HUES6 (cell line): ENCODE results near the gene CPA5.

Experiments
- H3K27ac ChIP-seq: 2 replicates; pipeline ENCODE4 v1.7.0; 2013; ENCODE audit warnings: low read depth, mild to moderate bottlenecking, low read length, inconsistent platforms
- H3K27me3 ChIP-seq: 2 replicates; pipeline ENCODE4 v1.6.1; 2013; ENCODE audit warnings: low read length; ENCODE audit not compliant: control insufficient read depth, insufficient read depth
- H3K36me3 ChIP-seq: 2 replicates; pipeline ENCODE4 v1.6.1; 2013; ENCODE audit warnings: low read length; ENCODE audit not compliant: control insufficient read depth, insufficient read depth
- H3K4me1 ChIP-seq: 2 replicates; pipeline ENCODE4 v1.6.1; 2013; ENCODE audit warnings: low read length; ENCODE audit not compliant: control insufficient read depth, insufficient read depth
- H3K4me3 ChIP-seq: 2 replicates; pipeline ENCODE4 v1.5.1; 2013; ENCODE audit warnings: low read depth, low read length
- H3K9ac ChIP-seq: one replicate; pipeline ENCODE4 v1.6.1; 2013; ENCODE audit warnings: mild to moderate bottlenecking, low read length
- H3K9me3 ChIP-seq: 2 replicates; pipeline ENCODE4 v1.6.1; 2013; ENCODE audit warnings: low read depth, low read length; ENCODE audit not compliant: control insufficient read depth, insufficient read depth

CPA5 gene

GRCh38 chr7:130381468-130382312 lies 37.1 kb downstream of the CPA5 start:
- H3K27me3 ChIP-seq, result no peaks in the 10 kb centered on the region
- peaks cover 7% of the 10 kb centered on the region for H3K9me3 ChIP-seq
- H3K4me3 ChIP-seq, result no peak overlapping the region
- H3K9ac ChIP-seq, result no peak overlapping the region
- no peaks in the 10 kb centered on the region for H3K36me3 ChIP-seq
- H3K4me1 ChIP-seq, result peaks cover 10% of the 10 kb centered on the region; the same call in 1 of the 2 replicates
- H3K27ac ChIP-seq, result no peak overlapping the region

GRCh38 chr7:130383187-130383980 lies 38.8 kb downstream of the CPA5 start:
- Histone ChIP-seq H3K4me1 (peaks cover 10% of the 10 kb centered on the region; the same call in 1 of the 2 replicates), H3K27me3 (no peaks in the 10 kb centered on the region), H3K9ac (no peak overlapping the region), H3K27ac (no peak overlapping the region), H3K9me3 (peaks cover 3% of the 10 kb centered on the region; the same call in 1 of the 2 replicates), H3K36me3 (no peaks in the 10 kb centered on the region), H3K4me3 (no peak overlapping the region)

GRCh38 chr7:130384371-130384801 lies 39.8 kb downstream of the CPA5 start:
- Histone ChIP-seq H3K9ac (no peak overlapping the region), H3K9me3 (peaks cover 7% of the 10 kb centered on the region), H3K4me3 (no peak overlapping the region), H3K27me3 (no peaks in the 10 kb centered on the region), H3K4me1 (peaks cover 10% of the 10 kb centered on the region; the same call in 1 of the 2 replicates), H3K36me3 (no peaks in the 10 kb centered on the region), H3K27ac (no peak overlapping the region)

- Histone ChIP-seq H3K4me3 (no peak overlapping the region), H3K9ac (no peak overlapping the region), H3K9me3 (peaks cover 7% of the 10 kb centered on the region), H3K27me3 (no peaks in the 10 kb centered on the region), H3K27ac (no peak overlapping the region), H3K36me3 (no peaks in the 10 kb centered on the region), H3K4me1 (peaks cover 7% of the 10 kb centered on the region; the same call in 1 of the 2 replicates)
Measured at GRCh38 chr7:130384841-130385599, 40.4 kb downstream of the CPA5 start.

GRCh38 chr7:130385600-130386066 lies 41.0 kb downstream of the CPA5 start:
- Histone ChIP-seq H3K9me3 (peaks cover 7% of the 10 kb centered on the region), H3K27me3 (no peaks in the 10 kb centered on the region), H3K4me3 (no peak overlapping the region), H3K36me3 (no peaks in the 10 kb centered on the region), H3K4me1 (peaks cover under 1% of the 10 kb centered on the region; the same call in 1 of the 2 replicates), H3K27ac (no peak overlapping the region), H3K9ac (no peak overlapping the region)

GRCh38 chr7:130386876-130387275 lies 42.3 kb downstream of the CPA5 start:
- Histone ChIP-seq H3K27ac (no peak overlapping the region), H3K36me3 (no peaks in the 10 kb centered on the region), H3K9me3 (peaks cover 7% of the 10 kb centered on the region), H3K9ac (no peak overlapping the region), H3K4me3 (no peak overlapping the region), H3K27me3 (no peaks in the 10 kb centered on the region), H3K4me1 (no peaks in the 10 kb centered on the region)

- H3K27ac ChIP-seq, result no peak overlapping the region
Measured at GRCh38 chr7:130387306-130387627, 42.7 kb downstream of the CPA5 start.

GRCh38 chr7:130387628-130388403 lies 43.2 kb downstream of the CPA5 start:
- peaks cover 7% of the 10 kb centered on the region for H3K9me3 ChIP-seq
- no peaks in the 10 kb centered on the region for H3K27me3 ChIP-seq
- H3K4me3 ChIP-seq, result no peak overlapping the region
- no peaks in the 10 kb centered on the region for H3K36me3 ChIP-seq
- no peaks in the 10 kb centered on the region; the same call in 1 of the 2 replicates for H3K4me1 ChIP-seq
- H3K27ac ChIP-seq, result no peak overlapping the region
- no peak overlapping the region for H3K9ac ChIP-seq

More at GRCh38 chr7:130387306-130387627, 42.7 kb downstream of the CPA5 start:
- Histone ChIP-seq H3K4me1 (no peaks in the 10 kb centered on the region), H3K36me3 (no peaks in the 10 kb centered on the region), H3K27me3 (no peaks in the 10 kb centered on the region), H3K9ac (no peak overlapping the region), H3K9me3 (peaks cover 7% of the 10 kb centered on the region), H3K4me3 (no peak overlapping the region)

- Histone ChIP-seq H3K4me3 (no peak overlapping the region), H3K36me3 (no peaks in the 10 kb centered on the region), H3K4me1 (no peaks in the 10 kb centered on the region; the same call in 1 of the 2 replicates), H3K9ac (no peak overlapping the region), H3K27ac (no peak overlapping the region), H3K9me3 (peaks cover 7% of the 10 kb centered on the region), H3K27me3 (no peaks in the 10 kb centered on the region)
Measured at GRCh38 chr7:130388671-130389070, 44.1 kb downstream of the CPA5 start.

- Histone ChIP-seq H3K4me3 (no peak overlapping the region), H3K9ac (no peak overlapping the region), H3K27ac (no peak overlapping the region), H3K27me3 (no peaks in the 10 kb centered on the region), H3K4me1 (no peaks in the 10 kb centered on the region; the same call in 1 of the 2 replicates), H3K9me3 (peaks cover 7% of the 10 kb centered on the region), H3K36me3 (no peaks in the 10 kb centered on the region)
Measured at GRCh38 chr7:130390486-130390885, 45.9 kb downstream of the CPA5 start.
